PC-9 (cell line): ENCODE measurements around the gene ST8SIA2.

Experiments used
- CTCF ChIP-seq: fragments of 200-600 bp; sonication (generic); conservative IDR thresholded peaks from 2 replicates; pipeline ENCODE4 v1.6.1; 2017; ENCODE audit warnings: mixed run types, antibody characterized with exemption, mild to moderate bottlenecking, moderate library complexity
- EZH2 ChIP-seq: fragments of 200-600 bp; sonication (generic); IDR thresholded peaks from 2 replicates; pipeline ENCODE4 v1.8.0; 2017; ENCODE audit warnings: antibody characterized with exemption, low read depth

GRCh38 chr15:92471288-92471687 lies 77.6 kb downstream of the ST8SIA2 start:
- TF ChIP-seq CTCF (no peak), EZH2 (no peak)
